Measurements from ENCODE around the gene PRPF19. TPM values are rescaled to one million over a fixed set of nuclear protein-coding genes. Genes with fewer than 3 reads are reported as not detected.

Gene PRPF19
- total and polyA plus RNA-seq, 2 of the 4 experiments (the other 2 are of a cell fraction): 29.8 to 50.4 TPM

DNA sequence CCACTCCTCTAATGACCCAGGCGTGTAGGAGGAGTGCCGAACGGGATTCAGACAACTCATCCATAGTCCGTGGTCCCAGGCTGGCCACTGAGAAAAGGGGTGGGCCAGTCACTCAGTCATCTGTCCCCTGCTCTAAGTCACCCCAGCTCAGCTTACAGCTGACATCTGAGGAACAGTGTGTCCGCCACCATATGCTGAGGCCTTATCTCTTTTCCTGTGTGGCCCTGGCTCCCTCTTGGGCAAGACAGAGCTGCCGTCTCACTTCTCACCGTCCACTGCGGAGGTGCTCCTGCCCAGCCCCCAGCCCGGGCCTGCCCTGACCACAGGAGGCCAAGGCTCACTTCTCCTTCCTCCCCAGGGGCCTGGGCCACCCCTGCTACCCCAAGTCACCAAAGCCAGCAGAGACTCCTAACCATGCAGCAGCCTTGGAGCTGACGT is 57.7 kb downstream of the PRPF19 start:
- DNase-seq (no peak), ATAC-seq (ENCODE audit: low read depth) (no peak)
- no peak overlapping the region for H3K4ac ChIP-seq (ENCODE audit: low read depth, low read length)
- peaks cover 13 to 30% of the 10 kb centered on the region in 2 experiments for H3K79me1 ChIP-seq (ENCODE audit: low read depth in 1 of 2, low read length in 2 of 2)
- no peak overlapping the region for H3K14ac ChIP-seq (replicated peaks; ENCODE audit: low read depth, low read length)
- H3K9me1 ChIP-seq (ENCODE audit: insufficient read depth, low read length): 0 out of 2 replicates have a peak, but pooled peaks cover 3% of the 10 kb centered on the region
- H3K56ac ChIP-seq (ENCODE audit: extremely low read depth, insufficient read depth, low read length): no peak overlapping the region
- BruUV-seq (replicated peaks): no TSS peak
- H3K27me3 ChIP-seq (ENCODE audit: control insufficient read depth, insufficient read depth, low read length): no peaks in the 10 kb centered on the region
- no peak overlapping the region for H2AFZ ChIP-seq (replicated peaks; ENCODE audit: low read length, poor library complexity)
- dilution Hi-C loops (cut with HindIII; ENCODE audit: low sequenced_read_pairs, unreplicated experiment) (no loop called here), intact Hi-C loops (cut with micrococcal nuclease) (no loop called here), in situ Hi-C loops (cut with MboI; ENCODE audit: low sequenced_read_pairs) (no loop called here)
- H2BK20ac ChIP-seq (ENCODE audit: low read depth, low read length): no peak overlapping the region
- 96% methylated on average over 4 of the region's 10 CpGs; no CpG with 5 or more reads in 1 of the 2 experiments for WGBS, 2 experiments (ENCODE audit: extremely low coverage in 2 of 2, insufficient read length in 1 of 2)
- H2BK15ac ChIP-seq (ENCODE audit: low read depth, low read length): no peak overlapping the region
- no peaks in the 10 kb centered on the region for H3K9me3 ChIP-seq (ENCODE audit: control insufficient read depth, insufficient read depth, low read length)
- no peak overlapping the region for H2BK120ac ChIP-seq (ENCODE audit: low read depth, low read length)
- 0 out of 2 replicates have a peak, but pooled peaks cover 7% of the 10 kb centered on the region for H4K20me1 ChIP-seq (ENCODE audit: insufficient read depth, low read length)
- H3K4me1 ChIP-seq (ENCODE audit: control insufficient read depth, insufficient read depth, low read length): peaks cover 9% of the 10 kb centered on the region
- no peak overlapping the region for H4K91ac ChIP-seq (ENCODE audit: insufficient read depth, low read depth, low read length)
- H4K8ac ChIP-seq (ENCODE audit: low read depth in 2 of 2, low read length in 2 of 2): no peak overlapping the region
- H2BK5ac ChIP-seq (ENCODE audit: low read depth, low read length, poor library complexity, severe bottlenecking): no peak overlapping the region
- H3K4me3 ChIP-seq (ENCODE audit: insufficient read depth, low read depth, low read length): no peak overlapping the region
- no peak overlapping the region for H2AK5ac ChIP-seq (ENCODE audit: low read depth, low read length)
- CTCF ChIA-PET: no interaction called here
- no peak overlapping the region for H4K5ac ChIP-seq (ENCODE audit: low read depth, low read length)
- H3K27ac ChIP-seq (ENCODE audit: insufficient read depth, low read length): no peak overlapping the region
- no peak overlapping the region for H3K18ac ChIP-seq (ENCODE audit: low read depth, low read length)
- H2AK9ac ChIP-seq (replicated peaks; ENCODE audit: low read depth, low read length, poor library complexity): no peak overlapping the region
- POLR2A ChIA-PET (ENCODE audit: unreplicated experiment): no interaction called here
- no peak overlapping the region for H3K23ac ChIP-seq (ENCODE audit: low read depth, low read length)
- no peak for TF ChIP-seq MAFK (IDR thresholded peaks at IDR 0.05; ENCODE audit: low read depth, low read length)
- TF ChIP-seq POLR2A (IDR thresholded peaks at IDR 0.05; ENCODE audit: low read depth, low read length): no peak
- no peak for TF ChIP-seq NFE2L2 (IDR thresholded peaks at IDR 0.05; ENCODE audit: low read depth, low read length)
- peaks cover 34% of the 10 kb centered on the region for H3K36me3 ChIP-seq (ENCODE audit: control insufficient read depth, insufficient read depth, low read length)
- H3K9ac ChIP-seq (ENCODE audit: low read depth, low read length): no peak overlapping the region
- no peak overlapping the region for H3K4me2 ChIP-seq (ENCODE audit: low read depth, low read length)
